Astrocyte of the spinal cord (primary cell): ENCODE data around the gene SLMAP.
"Not testable (repeated sequence)": the region's sequence is repeated elsewhere in the genome, so short reads cannot be mapped to it uniquely, and the experiment has no call there.

Experiments
- DNase-seq: peaks from one replicate; pipeline ENCODE4 v3.0.0; 2011; ENCODE audit warnings: low read depth, low spot score
- H3K4me3 ChIP-seq: 2 replicates; pipeline ENCODE4 v1.5.1; 2011; ENCODE audit warnings: low read depth, mild to moderate bottlenecking, low read length, moderate library complexity
- in situ Hi-C: cut with HindIII; loops from 2 replicates; pipeline ENCODE4 v1.10.0; 2017; ENCODE audit warnings: low sequenced_read_pairs
- TF ChIP-seq, protein P1 (sequence below): IDR thresholded peaks from 2 replicates; pipeline ENCODE4 v1.5.1; 2012; ENCODE audit warnings: low read depth, mild to moderate bottlenecking, low read length, inconsistent platforms

The SLMAP gene

DNA sequence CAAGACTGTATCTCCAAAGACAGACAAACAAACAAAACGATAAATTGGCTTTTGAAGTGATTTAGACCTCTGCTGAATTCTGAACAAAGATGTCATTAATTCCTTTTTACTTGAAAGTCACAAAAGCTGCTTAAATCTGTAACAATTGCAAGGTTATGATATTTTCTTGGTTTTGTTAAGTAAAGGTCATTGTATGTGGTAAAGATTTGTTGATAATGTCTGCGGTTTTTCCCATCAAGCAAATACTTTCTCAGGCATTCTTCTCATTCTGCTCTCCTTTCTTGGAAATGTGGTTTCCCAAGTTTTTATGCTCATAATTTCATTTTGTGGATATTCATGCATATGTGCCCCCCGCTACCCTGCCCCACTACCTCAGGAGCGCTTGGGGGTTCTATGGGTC is 116.5 kb downstream of the SLMAP start:
- H3K4me3 ChIP-seq, result no peak overlapping the region
- TF ChIP-seq, protein P1, sequence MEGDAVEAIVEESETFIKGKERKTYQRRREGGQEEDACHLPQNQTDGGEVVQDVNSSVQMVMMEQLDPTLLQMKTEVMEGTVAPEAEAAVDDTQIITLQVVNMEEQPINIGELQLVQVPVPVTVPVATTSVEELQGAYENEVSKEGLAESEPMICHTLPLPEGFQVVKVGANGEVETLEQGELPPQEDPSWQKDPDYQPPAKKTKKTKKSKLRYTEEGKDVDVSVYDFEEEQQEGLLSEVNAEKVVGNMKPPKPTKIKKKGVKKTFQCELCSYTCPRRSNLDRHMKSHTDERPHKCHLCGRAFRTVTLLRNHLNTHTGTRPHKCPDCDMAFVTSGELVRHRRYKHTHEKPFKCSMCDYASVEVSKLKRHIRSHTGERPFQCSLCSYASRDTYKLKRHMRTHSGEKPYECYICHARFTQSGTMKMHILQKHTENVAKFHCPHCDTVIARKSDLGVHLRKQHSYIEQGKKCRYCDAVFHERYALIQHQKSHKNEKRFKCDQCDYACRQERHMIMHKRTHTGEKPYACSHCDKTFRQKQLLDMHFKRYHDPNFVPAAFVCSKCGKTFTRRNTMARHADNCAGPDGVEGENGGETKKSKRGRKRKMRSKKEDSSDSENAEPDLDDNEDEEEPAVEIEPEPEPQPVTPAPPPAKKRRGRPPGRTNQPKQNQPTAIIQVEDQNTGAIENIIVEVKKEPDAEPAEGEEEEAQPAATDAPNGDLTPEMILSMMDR, result no peak
- no peak for DNase-seq
- in situ Hi-C loops, result no loop called here

DNA sequence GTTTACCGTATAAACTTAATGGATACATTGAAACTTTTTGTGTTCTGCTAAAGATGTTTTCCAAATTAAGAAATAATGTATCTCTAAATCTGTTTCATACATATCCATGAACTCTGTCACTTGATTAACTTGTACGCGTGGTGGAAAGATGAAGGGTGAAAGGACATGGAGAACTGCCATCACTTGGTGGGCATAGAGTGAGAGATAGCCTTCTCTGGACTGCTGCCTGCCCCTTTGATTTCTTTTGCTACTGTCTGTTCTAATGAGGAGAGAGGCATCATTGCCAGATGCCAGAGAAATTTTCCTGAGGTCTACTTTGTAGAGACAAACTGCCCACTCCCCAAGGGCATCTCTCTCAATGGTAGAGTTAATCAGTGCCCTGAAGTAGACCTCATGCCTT is 120.5 kb downstream of the SLMAP start:
- TF ChIP-seq, protein P1, result no peak
- in situ Hi-C loops, result no loop called here
- no peak overlapping the region for H3K4me3 ChIP-seq
- no peak for DNase-seq

DNA sequence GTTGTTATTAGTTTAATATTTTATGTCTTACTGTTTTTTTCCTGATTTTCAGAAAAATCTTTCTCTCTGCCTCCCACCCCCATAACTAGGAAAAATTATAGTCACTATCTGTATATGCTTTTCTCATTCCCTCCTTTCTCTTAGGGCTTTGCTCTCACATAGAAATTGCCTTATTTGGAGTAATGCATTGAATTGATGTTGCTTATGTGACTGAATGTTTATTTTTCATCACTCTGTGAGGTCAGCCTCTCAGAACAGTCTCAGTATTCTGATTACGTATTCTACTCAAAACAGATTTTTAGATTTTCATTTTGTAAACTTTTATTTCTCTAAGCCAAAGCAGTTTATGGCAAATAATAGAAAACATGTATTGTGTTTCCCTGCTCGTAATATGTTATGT is 121.0 kb downstream of the SLMAP start:
- peak; percentile 67 for DNase-seq
- in situ Hi-C loops, result no loop called here
- H3K4me3 ChIP-seq, result no peak overlapping the region

DNA sequence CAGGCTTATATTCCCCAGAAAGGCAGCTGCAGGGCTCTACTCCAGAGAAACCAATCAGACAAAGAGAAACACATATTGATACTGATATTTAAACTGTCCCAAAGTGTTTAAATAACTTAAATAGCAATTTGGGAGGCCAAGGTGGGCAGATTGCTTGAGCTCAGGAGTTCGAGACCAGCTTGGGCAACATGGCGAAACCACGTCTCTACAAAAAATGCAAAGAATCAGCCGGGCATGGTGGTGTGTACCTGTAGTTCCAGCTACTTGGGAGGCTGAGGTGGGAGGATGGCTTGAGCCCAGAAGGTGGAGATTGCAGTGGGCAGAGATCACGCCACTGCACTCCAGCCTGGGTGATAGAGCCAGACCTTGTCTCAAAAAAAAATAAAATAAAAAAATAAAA is 128.3 kb downstream of the SLMAP start:
- DNase-seq, H3K4me3 ChIP-seq, in situ Hi-C loops: not testable (repeated sequence)

More for the DNA sequence above, 121.0 kb downstream of the SLMAP start:
- TF ChIP-seq, protein P1, result no peak

DNA sequence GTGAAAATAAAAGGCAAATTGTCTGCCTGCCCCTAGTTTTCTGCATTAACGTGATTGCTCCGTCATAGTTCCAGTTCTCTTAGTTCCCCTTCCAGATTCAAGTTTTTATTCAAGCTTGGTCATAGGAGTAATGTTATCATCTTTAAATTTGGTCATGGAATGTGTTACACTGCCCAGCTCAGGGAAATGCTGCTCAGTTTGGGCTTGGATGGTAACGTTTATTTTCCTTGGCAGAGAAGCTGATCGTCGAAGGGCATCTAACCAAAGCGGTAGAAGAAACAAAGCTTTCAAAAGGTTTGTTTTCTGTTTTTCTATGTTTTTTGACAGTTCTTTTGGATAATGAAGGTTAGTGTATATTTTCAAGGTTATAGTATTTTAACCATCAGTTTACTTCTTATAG is 133.7 kb downstream of the SLMAP start:
- no peak for DNase-seq

DNA sequence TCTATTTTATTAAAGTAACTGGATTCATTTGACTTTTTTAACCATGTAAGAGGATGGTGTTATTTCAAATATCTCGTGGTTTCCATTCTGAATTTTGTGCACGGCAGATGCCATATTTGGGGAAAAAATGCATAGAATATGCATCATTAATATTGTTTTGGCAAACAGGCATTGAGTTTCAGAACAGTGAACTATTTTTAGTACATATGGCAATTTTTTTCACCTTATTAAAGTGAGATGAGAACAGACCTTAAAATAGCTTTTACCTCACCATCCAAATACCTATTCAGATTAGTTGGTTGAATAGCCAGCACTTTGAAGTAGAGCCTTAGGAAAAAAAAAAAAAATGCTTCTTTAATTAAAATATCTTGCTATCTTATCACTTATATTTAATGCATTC is 134.8 kb downstream of the SLMAP start:
- TF ChIP-seq, protein P1, result no peak
- peak; percentile 32 for DNase-seq
- H3K4me3 ChIP-seq, result no peak overlapping the region
- in situ Hi-C loops, result no loop called here

More for the DNA sequence above, 133.7 kb downstream of the SLMAP start:
- H3K4me3 ChIP-seq, result no peak overlapping the region
- TF ChIP-seq, protein P1, result no peak
- in situ Hi-C loops, result no loop called here

DNA sequence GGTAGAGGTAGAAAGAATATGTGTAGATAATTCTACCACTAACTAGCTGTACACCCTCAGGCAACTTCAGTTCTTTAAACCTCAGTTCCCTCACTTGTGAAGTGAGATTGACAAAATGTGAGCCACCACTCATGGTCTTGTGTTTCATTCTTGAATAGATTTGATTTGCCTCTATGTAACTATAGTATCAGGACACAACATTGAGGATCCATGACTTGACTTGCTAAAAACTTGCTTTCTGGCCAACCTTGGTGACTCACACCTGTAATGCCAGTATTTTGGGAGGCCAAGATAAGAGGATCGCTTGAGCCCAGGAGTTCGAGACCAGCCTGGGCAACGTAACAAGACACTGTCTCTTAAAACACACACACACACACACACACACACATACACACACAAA is 136.3 kb downstream of the SLMAP start:
- TF ChIP-seq, protein P1, result no peak
- peak; percentile 32 for DNase-seq
- H3K4me3 ChIP-seq, result no peak overlapping the region
- in situ Hi-C loops, result no loop called here
